Keratinocyte (primary cell): ENCODE measurements around the gene TRIB2. TPM values are rescaled to one million over a fixed set of nuclear protein-coding genes. Genes with fewer than 3 reads are reported as not detected.

Experiments
- DNase-seq: peaks from one replicate; pipeline ENCODE4 v3.0.0-alpha.2; 2011; ENCODE audit warnings: low read depth, missing footprints, low spot score
- FAIRE-seq: peaks from 2 replicates; lab custom pipeline; 2011; peaks lifted over from hg19 to GRCh38; lab: Jason Lieb, UNC
- H2AFZ ChIP-seq: 2 replicates; pipeline ENCODE4 v1.6.0; 2012; ENCODE audit warnings: low read length, control low read depth, inconsistent platforms; ENCODE audit not compliant: control insufficient read depth
- H3K27ac ChIP-seq: 2 replicates; pipeline ENCODE4 v1.5.1; 2011; ENCODE audit warnings: low read length; ENCODE audit not compliant: control insufficient read depth, insufficient read depth
- H3K27me3 ChIP-seq: 3 replicates; pipeline ENCODE4 v1.6.0; 2011; ENCODE audit warnings: low read length; ENCODE audit not compliant: control insufficient read depth, insufficient read depth; ENCODE audit errors: extremely low read depth
- H3K36me3 ChIP-seq, 2 experiments: 2 replicates in 1 of 2; 3 replicates in 1 of 2; pipeline ENCODE4 v1.5.1; 2011; ENCODE audit warnings: low read length in 2 of 2, mild to moderate bottlenecking in 1 of 2; ENCODE audit not compliant: control insufficient read depth in 2 of 2, insufficient read depth in 2 of 2; ENCODE audit errors: extremely low read depth in 1 of 2
- H3K4me1 ChIP-seq: 3 replicates; pipeline ENCODE4 v1.5.1; 2011; ENCODE audit warnings: low read length; ENCODE audit not compliant: control insufficient read depth, insufficient read depth; ENCODE audit errors: extremely low read depth
- H3K4me2 ChIP-seq: 3 replicates; pipeline ENCODE4 v1.6.0; 2011; ENCODE audit warnings: low read depth, low read length; ENCODE audit not compliant: control insufficient read depth, insufficient read depth; ENCODE audit errors: extremely low read depth
- H3K4me3 ChIP-seq, 3 experiments: fragments of 200-600 bp in 1 of 3; sonication (generic) in 1 of 3; 2 replicates in 2 of 3; 3 replicates in 1 of 3; pipeline ENCODE4 v1.5.1; 2011 to 2016; ENCODE audit warnings: low read length in 3 of 3, mild to moderate bottlenecking in 3 of 3, control low read depth in 2 of 3, inconsistent platforms in 1 of 3, low read depth in 1 of 3, mixed read lengths in 1 of 3, mixed run types in 1 of 3, moderate library complexity in 1 of 3; ENCODE audit not compliant: control insufficient read depth in 2 of 3, insufficient read depth in 2 of 3; ENCODE audit errors: extremely low read depth in 1 of 3
- H3K79me2 ChIP-seq: 2 replicates; pipeline ENCODE4 v1.6.0; 2012; ENCODE audit warnings: low read length; ENCODE audit not compliant: control insufficient read depth, insufficient read depth
- H3K9ac ChIP-seq: 3 replicates; pipeline ENCODE4 v1.6.0; 2011; ENCODE audit warnings: low read length; ENCODE audit not compliant: control insufficient read depth, insufficient read depth; ENCODE audit errors: extremely low read depth
- H3K9me1 ChIP-seq: 3 replicates; pipeline ENCODE4 v1.6.0; 2011; ENCODE audit warnings: low read length; ENCODE audit not compliant: control insufficient read depth, insufficient read depth; ENCODE audit errors: extremely low read depth
- H3K9me3 ChIP-seq: 2 replicates; pipeline ENCODE4 v1.5.1; 2012; ENCODE audit warnings: low read depth, low read length; ENCODE audit not compliant: control insufficient read depth
- H4K20me1 ChIP-seq: 3 replicates; pipeline ENCODE4 v1.6.0; 2011; ENCODE audit warnings: low read length; ENCODE audit not compliant: control insufficient read depth, insufficient read depth; ENCODE audit errors: extremely low read depth
- EZH2 ChIP-seq: IDR thresholded peaks from one replicate; pipeline ENCODE4 v1.6.1; 2012; ENCODE audit warnings: inconsistent platforms, mild to moderate bottlenecking, low read length, moderate library complexity
- dilution Hi-C: fragments of 300-500 bp; cut with MboI; formaldehyde crosslinking; loops from one replicate; pipeline ENCODE4 v1.7.0; 2020; ENCODE audit warnings: low sequenced_read_pairs; ENCODE audit not compliant: extremely low pct_ligation_motif_present
- polyA plus RNA-seq, 5 experiments: library from polyadenylated mRNA; depleted of rRNA in 3 of 5; stranded (reverse) in 3 of 5; stranded (forward) in 1 of 5; unstranded in 1 of 5; fragments of >200 nt; gene quantifications; 1 replicate in 1 of 5; 2 replicates in 3 of 5; 3 replicates in 1 of 5; pipeline versions ENCODE4 v1.2.1 to v1.2.3, GENCODE V29; 2011 to 2012; ENCODE audit warnings: missing spikeins in 2 of 5, low read depth in 1 of 5, low replicate concordance in 1 of 5
- TF ChIP-seq, protein P1 (sequence below), 3 experiments: IDR thresholded peaks in 1 of 3; conservative IDR thresholded peaks in 1 of 3; optimal IDR thresholded peaks in 1 of 3; 2 replicates in 2 of 3; 3 replicates in 1 of 3; pipeline versions ENCODE3 to v1.5.1; 2011; ENCODE audit warnings: low read length in 3 of 3, mild to moderate bottlenecking in 3 of 3, moderate library complexity in 2 of 3, control low read depth in 1 of 3, inconsistent platforms in 1 of 3; ENCODE audit not compliant: insufficient read depth in 2 of 3; ENCODE audit errors: extremely low read depth in 1 of 3

TRIB2 gene
- polyA plus RNA-seq, 1 donor (not counting 4 experiments of a cell fraction or from before 2014, with no cell fraction given) = 7.7 TPM

DNA sequence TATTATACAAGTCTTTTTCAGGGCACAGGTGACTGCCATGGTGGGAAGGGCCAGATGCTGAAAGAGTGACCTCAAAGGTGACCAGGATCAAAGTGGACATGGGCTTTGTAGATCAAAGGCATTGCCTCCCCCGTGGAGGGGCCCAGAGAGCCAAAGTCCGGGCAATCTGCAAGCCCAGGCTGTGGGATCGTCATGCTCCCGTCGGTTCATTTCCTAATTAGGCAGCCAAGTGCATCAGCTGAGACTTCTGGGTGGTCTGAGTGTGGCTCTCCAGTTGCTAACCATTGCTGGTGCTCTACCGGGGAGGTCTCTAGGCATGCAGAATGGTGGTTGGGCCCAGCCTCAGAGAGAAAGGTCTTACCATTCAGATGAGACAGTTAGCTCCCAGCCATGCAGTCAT is 61.6 kb downstream of the TRIB2 start:
- DNase-seq (no peak), FAIRE-seq (no peak)
- no peak overlapping the region for H3K4me3 ChIP-seq
- no peaks in the 10 kb centered on the region for H3K9me1 ChIP-seq
- H3K9me3 ChIP-seq = no peaks in the 10 kb centered on the region
- no peaks in the 10 kb centered on the region for H3K27me3 ChIP-seq
- no peaks in the 10 kb centered on the region for H3K36me3 ChIP-seq
- dilution Hi-C loops = no loop called here
- no peak for TF ChIP-seq EZH2
- TF ChIP-seq, protein P1, sequence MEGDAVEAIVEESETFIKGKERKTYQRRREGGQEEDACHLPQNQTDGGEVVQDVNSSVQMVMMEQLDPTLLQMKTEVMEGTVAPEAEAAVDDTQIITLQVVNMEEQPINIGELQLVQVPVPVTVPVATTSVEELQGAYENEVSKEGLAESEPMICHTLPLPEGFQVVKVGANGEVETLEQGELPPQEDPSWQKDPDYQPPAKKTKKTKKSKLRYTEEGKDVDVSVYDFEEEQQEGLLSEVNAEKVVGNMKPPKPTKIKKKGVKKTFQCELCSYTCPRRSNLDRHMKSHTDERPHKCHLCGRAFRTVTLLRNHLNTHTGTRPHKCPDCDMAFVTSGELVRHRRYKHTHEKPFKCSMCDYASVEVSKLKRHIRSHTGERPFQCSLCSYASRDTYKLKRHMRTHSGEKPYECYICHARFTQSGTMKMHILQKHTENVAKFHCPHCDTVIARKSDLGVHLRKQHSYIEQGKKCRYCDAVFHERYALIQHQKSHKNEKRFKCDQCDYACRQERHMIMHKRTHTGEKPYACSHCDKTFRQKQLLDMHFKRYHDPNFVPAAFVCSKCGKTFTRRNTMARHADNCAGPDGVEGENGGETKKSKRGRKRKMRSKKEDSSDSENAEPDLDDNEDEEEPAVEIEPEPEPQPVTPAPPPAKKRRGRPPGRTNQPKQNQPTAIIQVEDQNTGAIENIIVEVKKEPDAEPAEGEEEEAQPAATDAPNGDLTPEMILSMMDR (optimal IDR thresholded peaks at IDR 0.05 in 1 of 3, IDR thresholded peaks at IDR 0.05 in 1 of 3, conservative IDR thresholded peaks at IDR 0.05 in 1 of 3; ENCODE audit: extremely low read depth in 1 of 3, insufficient read depth in 2 of 3, low read length in 3 of 3) = no peak
- no peak overlapping the region for H3K27ac ChIP-seq
- H3K4me1 ChIP-seq = no peaks in the 10 kb centered on the region
- H3K79me2 ChIP-seq = no peaks in the 10 kb centered on the region
- no peaks in the 10 kb centered on the region for H4K20me1 ChIP-seq
- no peak overlapping the region for H3K4me2 ChIP-seq
- H3K9ac ChIP-seq = no peak overlapping the region
- H2AFZ ChIP-seq = no peak overlapping the region

GRCh38 chr2:12778811-12779579 is 62.3 kb downstream of the TRIB2 start:
- dilution Hi-C loops = no loop called here
- no peaks in the 10 kb centered on the region for H4K20me1 ChIP-seq
- no peaks in the 10 kb centered on the region for H3K4me1 ChIP-seq
- DNase-seq (no peak), FAIRE-seq (no peak)
- no peak overlapping the region for H3K27ac ChIP-seq
- H3K36me3 ChIP-seq = no peaks in the 10 kb centered on the region
- TF ChIP-seq, protein P1 (optimal IDR thresholded peaks at IDR 0.05 in 1 of 3, IDR thresholded peaks at IDR 0.05 in 1 of 3, conservative IDR thresholded peaks at IDR 0.05 in 1 of 3; ENCODE audit: extremely low read depth in 1 of 3, insufficient read depth in 2 of 3, low read length in 3 of 3) = no peak
- TF ChIP-seq EZH2 = no peak
- no peaks in the 10 kb centered on the region for H3K79me2 ChIP-seq
- H3K9me1 ChIP-seq = no peaks in the 10 kb centered on the region
- H2AFZ ChIP-seq = no peak overlapping the region
- H3K27me3 ChIP-seq = no peaks in the 10 kb centered on the region
- H3K9ac ChIP-seq = no peak overlapping the region
- no peak overlapping the region for H3K4me2 ChIP-seq
- H3K9me3 ChIP-seq = no peaks in the 10 kb centered on the region
- H3K4me3 ChIP-seq = no peak overlapping the region
